AG04449 (cell line): ENCODE data around the gene PSMA8.

Experiments used
- CTCF ChIA-PET: fragments of 350-600 bp; formaldehyde crosslinking; extraction: SDS; loops from one replicate; lab custom pipeline; 2021; ENCODE audit warnings: antibody characterized with exemption; lab: Yijun Ruan, JAX
- POLR2A ChIA-PET: fragments of 400-600, 350-600 bp; formaldehyde crosslinking; extraction: SDS; loops from one replicate; lab custom pipeline; 2020; ENCODE audit warnings: antibody characterized with exemption, inconsistent platforms; lab: Yijun Ruan, JAX
- DNase-seq: peaks from one replicate; pipeline ENCODE4 v3.0.0-alpha.2; 2010; ENCODE audit warnings: low read depth, low spot score
- H3K4me3 ChIP-seq: 2 replicates; pipeline ENCODE4 v1.5.1; 2011; ENCODE audit warnings: low read depth, mild to moderate bottlenecking, control low read depth, low read length
- CTCF ChIP-seq: IDR thresholded peaks from one replicate; pipeline ENCODE4 v1.5.1; 2011; ENCODE audit warnings: mild to moderate bottlenecking, moderate library complexity, low read length, control low read depth, inconsistent platforms; ENCODE audit not compliant: insufficient read depth; ENCODE audit errors: missing control alignments

Gene PSMA8

GRCh38 chr18:26090130-26091046 lies 43.3 kb upstream of the PSMA8 start, which contains the start of gene SS18:
SS18 (minus strand) TSS chr18:26090613; CDS start chr18:26090569, 44 bp downstream.
- CTCF ChIA-PET, result no interaction called here
- DNase-seq, result peak; percentile 57
- peak within 1 kb of the TSS; percentile 92 for H3K4me3 ChIP-seq
- POLR2A ChIA-PET, result interaction anchor here (1.0 to 1.5 kb wide), 2 partner anchors 20 to 37 kb away, joined by 3 to 4 read pairs; no protein-coding TSS in a partner anchor
- TF ChIP-seq CTCF, result no peak

GRCh38 chr18:26091047-26091630 lies 42.5 kb upstream of the PSMA8 start:
- peak overlapping the region; percentile 92 for H3K4me3 ChIP-seq
- DNase-seq, result no peak
- TF ChIP-seq CTCF, result no peak
- ChIA-PET POLR2A (interaction anchor here (0.5 to 1.5 kb wide), 2 partner anchors 36 to 193 kb away, joined by 4 read pairs; no protein-coding TSS in a partner anchor), CTCF (no interaction called here)

- POLR2A ChIA-PET, result no interaction called here
- DNase-seq, result no peak
- no peak for TF ChIP-seq CTCF
- CTCF ChIA-PET, result no interaction called here
- no peak overlapping the region for H3K4me3 ChIP-seq
These were observed 36.8 kb upstream of the PSMA8 start for GRCh38 chr18:26096852-26097251.

- H3K4me3 ChIP-seq, result no peak overlapping the region
- ChIA-PET CTCF (no interaction called here), POLR2A (no interaction called here)
- no peak for DNase-seq
- TF ChIP-seq CTCF, result no peak
These were observed 36.1 kb upstream of the PSMA8 start for GRCh38 chr18:26097563-26097962.

- no peak for TF ChIP-seq CTCF
- no peak overlapping the region for H3K4me3 ChIP-seq
- no peak for DNase-seq
- ChIA-PET CTCF (no interaction called here), POLR2A (no interaction called here)
These were observed 30.1 kb upstream of the PSMA8 start for GRCh38 chr18:26103579-26103978.

GRCh38 chr18:26104035-26104434 lies 29.6 kb upstream of the PSMA8 start:
- DNase-seq, result no peak
- ChIA-PET POLR2A (no interaction called here), CTCF (no interaction called here)
- no peak for TF ChIP-seq CTCF
- no peak overlapping the region for H3K4me3 ChIP-seq
